ENCODE data around the gene ZNF593OS. TPM values are rescaled to one million over a fixed set of nuclear protein-coding genes. Genes with fewer than 3 reads are reported as not detected.

ZNF593OS gene
- total and polyA plus RNA-seq, 8 donors: 0.35 to 0.68 TPM; not detected in 6

- WGBS, 2 donors: 40 to 63% methylated on average over 3 of the region's 3 CpGs
- Histone ChIP-seq H3K27ac (no peak overlapping the region), H3K9me3 (no peaks in the 10 kb centered on the region), H3K4me3 (no peak overlapping the region), H3K27me3 (no peaks in the 10 kb centered on the region), H3K36me3 (no peaks in the 10 kb centered on the region), H3K4me1 (no peaks in the 10 kb centered on the region)
- FAIRE-seq (no peak), DNase-seq (no peak), ATAC-seq (no peak)
- no peak for TF ChIP-seq CTCF (IDR thresholded peaks at IDR 0.05)
- intact Hi-C loops (cut with DNase I): no loop called here
Measured at GRCh38 chr1:26191739-26192138, 20.1 kb upstream of the ZNF593OS start.

DNA sequence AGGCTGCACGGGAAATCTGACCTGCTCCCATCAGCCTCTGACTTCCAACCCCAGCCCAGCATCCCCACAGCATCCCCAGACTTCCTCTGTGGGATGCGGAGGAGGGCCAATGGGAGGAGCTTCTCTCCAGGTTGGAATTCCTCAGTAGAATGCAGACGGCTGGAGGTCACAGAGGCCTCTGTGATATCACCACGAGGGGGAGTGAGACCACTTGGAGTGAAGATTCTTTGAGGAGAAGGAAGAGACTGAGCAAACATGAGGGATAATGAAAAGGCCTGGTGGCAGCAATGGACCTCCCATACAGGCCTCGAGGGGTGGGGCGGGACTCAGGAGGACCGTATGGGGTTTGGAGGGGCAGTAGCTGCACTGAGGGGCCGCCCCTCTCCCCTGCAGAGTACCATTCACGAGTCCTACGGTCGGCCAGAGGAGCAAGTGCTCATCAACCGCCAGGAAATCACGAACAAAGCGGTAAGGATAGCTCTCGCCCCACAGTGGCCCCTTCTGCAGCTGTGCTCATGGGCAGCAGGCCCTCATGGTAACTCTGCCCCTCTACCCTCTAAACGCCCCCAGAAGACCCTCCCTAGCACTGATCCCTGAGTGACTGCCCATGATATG is 18.8 kb upstream of the ZNF593OS start, which contains the start of gene CATSPER4:
TSS of gene CATSPER4 (plus strand) at position 230 of the 615 bp plus-strand sequence. CDS start at position 256, 26 bp downstream.
- Histone ChIP-seq H3K27me3 (no peaks in the 10 kb centered on the region), H3K9me3 (no peaks in the 10 kb centered on the region), H3K36me3 (peaks cover 0 to 8% (median 0%) of the 10 kb centered on the region in 3 donors), H3K4me3 (no peak within 1 kb of the TSS), H3K27ac (no peak within 1 kb of the TSS), H3K4me1 (no peaks in the 10 kb centered on the region)
- WGBS, 2 donors: 52 to 54% methylated on average over 16 of the region's 16 CpGs
- peak in 3 of 4 donors; percentile 25 to 60 (median 54) for ATAC-seq
- no peak for TF ChIP-seq CTCF (IDR thresholded peaks at IDR 0.05)
- no peak for FAIRE-seq
- intact Hi-C loops (cut with DNase I): no loop called here
- no peak for DNase-seq

- DNase-seq (no peak), ATAC-seq (no peak), FAIRE-seq (no peak)
- H3K27ac ChIP-seq: no peak overlapping the region
- TF ChIP-seq CTCF (IDR thresholded peaks at IDR 0.05): no peak
- H3K27me3 ChIP-seq: no peaks in the 10 kb centered on the region
- H3K36me3 ChIP-seq: peaks cover 0 to 13% (median 0%) of the 10 kb centered on the region in 3 donors
- no peaks in the 10 kb centered on the region for H3K4me1 ChIP-seq
- no peaks in the 10 kb centered on the region for H3K9me3 ChIP-seq
- H3K4me3 ChIP-seq: no peak overlapping the region
- whole genome bisulfite sequencing, 2 donors: 68 to 75% methylated on average over 7 of the region's 7 CpGs
- intact Hi-C loops (cut with DNase I): no loop called here
Measured at GRCh38 chr1:26189751-26190275, 18.2 kb upstream of the ZNF593OS start.

- H3K4me1 ChIP-seq: no peaks in the 10 kb centered on the region
- TF ChIP-seq CTCF (IDR thresholded peaks at IDR 0.05): no peak
- no peaks in the 10 kb centered on the region for H3K9me3 ChIP-seq
- DNase-seq (no peak), ATAC-seq (peak in 1 of 4 donors; percentile 11), FAIRE-seq (no peak)
- intact Hi-C loops (cut with DNase I): no loop called here
- no peak overlapping the region for H3K4me3 ChIP-seq
- H3K36me3 ChIP-seq: peaks cover 0 to 13% (median 0%) of the 10 kb centered on the region in 3 donors
- H3K27me3 ChIP-seq: no peaks in the 10 kb centered on the region
- 77 to 79% methylated on average over 6 of the region's 6 CpGs for WGBS, 2 donors
- no peak overlapping the region for H3K27ac ChIP-seq
Measured at GRCh38 chr1:26189331-26189730, 17.7 kb upstream of the ZNF593OS start.

GRCh38 chr1:26188477-26188876 is 16.8 kb upstream of the ZNF593OS start:
- Histone ChIP-seq H3K4me1 (no peaks in the 10 kb centered on the region), H3K36me3 (peaks cover 0 to 14% (median 0%) of the 10 kb centered on the region in 3 donors), H3K27me3 (no peaks in the 10 kb centered on the region), H3K9me3 (no peaks in the 10 kb centered on the region), H3K4me3 (no peak overlapping the region), H3K27ac (no peak overlapping the region)
- FAIRE-seq (no peak), ATAC-seq (no peak), DNase-seq (no peak)
- intact Hi-C loops (cut with DNase I): no loop called here
- WGBS, 2 donors: 96% methylated on average over 8 of the region's 8 CpGs
- no peak for TF ChIP-seq CTCF (IDR thresholded peaks at IDR 0.05)

All from pancreas (tissue), 10 donors.